OCI-LY1 (cell line): Measurements from ENCODE around the gene PLK2.

Experiments
- H2AFZ ChIP-seq: fragments of 200-600 bp; sonication (generic), shearing (Covaris generic); 2 replicates; pipeline ENCODE4 v1.6.0; 2014; ENCODE audit warnings: antibody characterized with exemption, mild to moderate bottlenecking, low read length
- H3F3A ChIP-seq: fragments of 200-600 bp; sonication (generic), shearing (Covaris generic); 2 replicates; pipeline ENCODE4 v1.6.0; 2014; ENCODE audit warnings: mild to moderate bottlenecking, antibody characterized with exemption, low read length, moderate library complexity; ENCODE audit not compliant: insufficient read depth
- H3K27ac ChIP-seq: fragments of 200-600 bp; sonication (generic); 2 replicates; pipeline ENCODE4 v1.5.1; 2014; ENCODE audit warnings: low read length, mixed run types, mild to moderate bottlenecking, low read depth; ENCODE audit not compliant: poor library complexity, severe bottlenecking
- H3K27me3 ChIP-seq: fragments of 200-600 bp; sonication (generic); 2 replicates; pipeline ENCODE4 v1.6.0; 2014; ENCODE audit warnings: antibody characterized with exemption, mild to moderate bottlenecking, low read length, moderate library complexity; ENCODE audit not compliant: insufficient read depth
- H3K36me3 ChIP-seq: fragments of 200-600 bp; sonication (generic); 2 replicates; pipeline ENCODE4 v1.6.1; 2014; ENCODE audit warnings: mild to moderate bottlenecking, antibody characterized with exemption, low read length, moderate library complexity, mixed read lengths; ENCODE audit not compliant: insufficient read depth
- H3K4me1 ChIP-seq: fragments of 200-600 bp; sonication (generic); 2 replicates; pipeline ENCODE4 v1.5.1; 2014; ENCODE audit warnings: mild to moderate bottlenecking, low read length, moderate library complexity; ENCODE audit not compliant: insufficient read depth, severe bottlenecking
- H3K4me2 ChIP-seq: fragments of 200-600 bp; sonication (generic), shearing (Covaris generic); 2 replicates; pipeline ENCODE4 v1.6.1; 2014; ENCODE audit warnings: low read length
- H3K4me3 ChIP-seq: fragments of 200-600 bp; sonication (generic); 2 replicates; pipeline ENCODE4 v1.5.1; 2014; ENCODE audit warnings: low read length, low read depth, mild to moderate bottlenecking, mixed read lengths; ENCODE audit not compliant: poor library complexity, severe bottlenecking
- H3K79me2 ChIP-seq: fragments of 200-600 bp; shearing (Covaris generic); 2 replicates; pipeline ENCODE4 v1.6.1; 2016; ENCODE audit warnings: mixed run types, low read length, mixed read lengths; ENCODE audit not compliant: insufficient read depth
- H3K9ac ChIP-seq: fragments of 200-600 bp; sonication (generic), shearing (Covaris generic); 2 replicates; pipeline ENCODE4 v1.6.1; 2014; ENCODE audit warnings: mild to moderate bottlenecking, low read length, mixed read lengths
- H3K9me2 ChIP-seq: fragments of 200-600 bp; sonication (generic), shearing (Covaris generic); 2 replicates; pipeline ENCODE4 v1.6.1; 2014; ENCODE audit warnings: low read depth, mild to moderate bottlenecking, low read length, mixed read lengths
- H3K9me3 ChIP-seq: fragments of 200-600 bp; shearing (Covaris generic); 2 replicates; pipeline ENCODE4 v1.6.1; 2014; ENCODE audit warnings: low read length, mixed read lengths
- H4K20me1 ChIP-seq: fragments of 200-600 bp; sonication (generic), shearing (Covaris generic); 2 replicates; pipeline ENCODE4 v1.6.0; 2016; ENCODE audit warnings: mild to moderate bottlenecking, low read length; ENCODE audit not compliant: insufficient read depth
- CTCF ChIP-seq: fragments of 200-600 bp; sonication (generic), shearing (Covaris generic); IDR thresholded peaks from 2 replicates; pipeline ENCODE4 v1.5.1; 2017; ENCODE audit warnings: mild to moderate bottlenecking, antibody characterized with exemption, low read length, moderate library complexity, mixed read lengths
- EZH2 ChIP-seq: fragments of 200-600 bp; sonication (generic), shearing (Covaris generic); IDR thresholded peaks from 2 replicates; pipeline ENCODE4 v1.8.0; 2017; ENCODE audit warnings: borderline replicate concordance, mixed run types, mild to moderate bottlenecking, antibody characterized with exemption, low read length, moderate library complexity, mixed read lengths

Gene PLK2

DNA sequence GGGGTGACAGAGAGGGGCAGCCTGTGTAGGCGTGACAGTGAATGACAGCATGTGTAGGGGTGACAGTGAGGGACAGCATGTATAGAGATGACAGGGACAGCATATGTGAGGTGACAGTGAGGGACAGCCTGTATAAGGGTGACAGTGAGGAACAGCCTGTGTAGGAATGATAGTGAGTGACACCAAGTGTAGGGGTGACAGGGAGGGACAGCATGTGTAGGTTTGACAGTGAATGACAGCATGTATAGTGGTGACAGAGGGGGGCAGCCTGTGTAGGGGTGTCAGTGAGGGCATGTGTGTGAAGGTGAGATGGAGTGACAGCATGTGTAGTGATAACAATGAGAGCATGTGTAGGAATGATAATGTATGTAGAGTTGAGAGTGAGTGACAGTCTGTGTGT lies 22.6 kb upstream of the PLK2 start:
- TF ChIP-seq CTCF, result no peak
- TF ChIP-seq EZH2, result no peak
- Histone ChIP-seq H3K27ac (no peak overlapping the region), H3K4me1 (no peaks in the 10 kb centered on the region)

DNA sequence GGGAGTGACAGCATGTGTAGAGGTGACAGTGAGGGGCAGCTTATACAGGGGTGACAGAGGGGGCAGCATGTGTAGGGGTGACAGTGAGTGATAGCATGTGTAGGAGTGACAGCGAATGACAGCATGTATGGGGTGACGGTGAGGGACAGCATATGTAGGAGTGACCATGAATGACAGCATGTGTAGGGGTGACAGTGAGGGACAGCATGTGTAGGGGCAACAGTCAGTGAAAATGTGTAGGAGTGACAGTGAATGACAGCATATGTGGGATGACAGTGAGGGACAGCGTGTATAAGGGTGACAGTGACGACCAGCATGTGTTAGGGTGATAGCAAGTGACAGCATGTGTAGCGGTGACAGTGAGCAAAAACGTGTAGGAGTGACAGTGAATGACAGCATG lies 21.9 kb upstream of the PLK2 start:
- no peaks in the 10 kb centered on the region for H3K9me3 ChIP-seq
- H3K27me3 ChIP-seq, result no peaks in the 10 kb centered on the region
- H3K9me2 ChIP-seq, result no peaks in the 10 kb centered on the region
- H3K4me3 ChIP-seq, result no peak overlapping the region
- TF ChIP-seq CTCF (no peak), EZH2 (no peak)
- H2AFZ ChIP-seq, result no peak overlapping the region
- H3F3A ChIP-seq, result no peaks in the 10 kb centered on the region
- H4K20me1 ChIP-seq, result no peaks in the 10 kb centered on the region
- no peak overlapping the region for H3K27ac ChIP-seq
- no peaks in the 10 kb centered on the region for H3K36me3 ChIP-seq
- no peaks in the 10 kb centered on the region for H3K4me1 ChIP-seq
- no peaks in the 10 kb centered on the region for H3K79me2 ChIP-seq
- H3K4me2 ChIP-seq, result no peak overlapping the region
- H3K9ac ChIP-seq, result no peak overlapping the region

More for the DNA sequence above, 22.6 kb upstream of the PLK2 start:
- H3K9me2 ChIP-seq, result no peaks in the 10 kb centered on the region
- no peaks in the 10 kb centered on the region for H3K79me2 ChIP-seq
- no peaks in the 10 kb centered on the region for H3F3A ChIP-seq
- H3K4me3 ChIP-seq, result no peak overlapping the region
- H3K9ac ChIP-seq, result no peak overlapping the region
- H3K9me3 ChIP-seq, result no peaks in the 10 kb centered on the region
- no peaks in the 10 kb centered on the region for H4K20me1 ChIP-seq
- no peaks in the 10 kb centered on the region for H3K27me3 ChIP-seq
- H3K4me2 ChIP-seq, result no peak overlapping the region
- no peaks in the 10 kb centered on the region for H3K36me3 ChIP-seq
- no peak overlapping the region for H2AFZ ChIP-seq

- no peaks in the 10 kb centered on the region for H3K27me3 ChIP-seq
- H3K9ac ChIP-seq, result no peak overlapping the region
- no peaks in the 10 kb centered on the region for H4K20me1 ChIP-seq
- H2AFZ ChIP-seq, result no peak overlapping the region
- H3K36me3 ChIP-seq, result no peaks in the 10 kb centered on the region
- H3K4me3 ChIP-seq, result no peak overlapping the region
- H3K9me2 ChIP-seq, result no peaks in the 10 kb centered on the region
- no peaks in the 10 kb centered on the region for H3K79me2 ChIP-seq
- TF ChIP-seq CTCF (no peak), EZH2 (no peak)
- H3K4me1 ChIP-seq, result no peaks in the 10 kb centered on the region
- H3K27ac ChIP-seq, result no peak overlapping the region
- H3F3A ChIP-seq, result no peaks in the 10 kb centered on the region
- H3K9me3 ChIP-seq, result no peaks in the 10 kb centered on the region
- no peak overlapping the region for H3K4me2 ChIP-seq
These were observed 21.3 kb upstream of the PLK2 start for GRCh38 chr5:58481066-58481676.
